ENCODE data around the gene PEX7. TPM values are rescaled to one million over a fixed set of nuclear protein-coding genes. Genes with fewer than 3 reads are reported as not detected.

PEX7 gene
- total RNA-seq, 1 experiment from 2014 or later: 8.1 TPM

GRCh38 chr6:136914947-136915346 lies 92.6 kb downstream of the PEX7 start:
- H3K27ac ChIP-seq (ENCODE audit: low read depth, low read length): no peak overlapping the region
- H3K4me1 ChIP-seq (ENCODE audit: control insufficient read depth in 1 of 2, insufficient read depth in 2 of 2, low read length in 2 of 2): no peaks in the 10 kb centered on the region
- RAD21 ChIA-PET (ENCODE audit: low non-redundant PET in 1 of 2, low total read pairs in 2 of 2, uncharacterized antibody in 2 of 2, unreplicated experiment in 2 of 2): no interaction called here
- ATAC-seq (no peak), DNase-seq (ENCODE audit: low read depth, low spot score) (no peak)
- no peak overlapping the region for H3K4me2 ChIP-seq (ENCODE audit: low read length)
- intact Hi-C loops (cut with micrococcal nuclease): no loop called here
- no peaks in the 10 kb centered on the region for H3K9me2 ChIP-seq (ENCODE audit: insufficient read depth)
- no peaks in the 10 kb centered on the region for H3K79me2 ChIP-seq (ENCODE audit: insufficient read depth, low read length)
- no peaks in the 10 kb centered on the region for H3K9me3 ChIP-seq (ENCODE audit: control insufficient read depth in 1 of 2, insufficient read depth in 1 of 2, low read depth in 1 of 2, low read length in 2 of 2)
- POLR2A ChIA-PET: no interaction called here
- no peaks in the 10 kb centered on the region for H4K20me1 ChIP-seq (ENCODE audit: insufficient read depth)
- H2AFZ ChIP-seq (ENCODE audit: low read depth, low read length, poor library complexity, severe bottlenecking): no peak overlapping the region
- H3K4me3 ChIP-seq (replicated peaks in 1 of 2; ENCODE audit: low read depth in 1 of 2, low read length in 2 of 2): no peak overlapping the region
- H3K9ac ChIP-seq (ENCODE audit: low read length): no peak overlapping the region
- TF ChIP-seq EZH2 (IDR thresholded peaks at IDR 0.05) (no peak), CEBPB (IDR thresholded peaks at IDR 0.05; ENCODE audit: low read depth) (no peak), ELF1 (IDR thresholded peaks at IDR 0.05; ENCODE audit: borderline replicate concordance, low read depth) (no peak), SRF (IDR thresholded peaks at IDR 0.05; ENCODE audit: low read depth) (no peak), JUND (IDR thresholded peaks at IDR 0.05) (no peak), CTCF (IDR thresholded peaks at IDR 0.05 in 2 of 3, conservative IDR thresholded peaks at IDR 0.05 in 1 of 3; ENCODE audit: borderline replicate concordance in 1 of 3, insufficient read depth in 1 of 3, low read depth in 2 of 3, low read length in 2 of 3) (no peak), RAD21 (IDR thresholded peaks at IDR 0.05; ENCODE audit: low read depth) (no peak), POLR2A (IDR thresholded peaks at IDR 0.05; ENCODE audit: borderline replicate concordance, extremely low read depth, insufficient read depth, insufficient read length) (no peak), POLR2AphosphoS5 (IDR thresholded peaks at IDR 0.05; ENCODE audit: low read depth, low read length) (no peak), YY1 (IDR thresholded peaks at IDR 0.05; ENCODE audit: extremely low read depth, insufficient replicate concordance, low read depth, low read length) (no peak)
- H3K36me3 ChIP-seq (ENCODE audit: control insufficient read depth in 1 of 2, insufficient read depth in 2 of 2, low read length in 2 of 2): no peaks in the 10 kb centered on the region
- BruUV-seq (replicated peaks): no TSS peak
- CTCF ChIA-PET: no interaction called here
- H3K27me3 ChIP-seq (ENCODE audit: insufficient read depth, low read length): no peaks in the 10 kb centered on the region

GRCh38 chr6:136918706-136919105 lies 96.3 kb downstream of the PEX7 start:
- Histone ChIP-seq H3K4me2 (ENCODE audit: low read length) (no peak overlapping the region), H2AFZ (ENCODE audit: low read depth, low read length, poor library complexity, severe bottlenecking) (no peak overlapping the region), H3K36me3 (ENCODE audit: control insufficient read depth in 1 of 2, insufficient read depth in 2 of 2, low read length in 2 of 2) (no peaks in the 10 kb centered on the region), H3K4me3 (replicated peaks in 1 of 2; ENCODE audit: low read depth in 1 of 2, low read length in 2 of 2) (no peak overlapping the region), H3K27ac (ENCODE audit: low read depth, low read length) (no peak overlapping the region), H3K9ac (ENCODE audit: low read length) (no peak overlapping the region), H4K20me1 (ENCODE audit: insufficient read depth) (no peaks in the 10 kb centered on the region), H3K79me2 (ENCODE audit: insufficient read depth, low read length) (no peaks in the 10 kb centered on the region), H3K9me2 (ENCODE audit: insufficient read depth) (no peaks in the 10 kb centered on the region), H3K9me3 (ENCODE audit: control insufficient read depth in 1 of 2, insufficient read depth in 1 of 2, low read depth in 1 of 2, low read length in 2 of 2) (no peaks in the 10 kb centered on the region), H3K4me1 (ENCODE audit: control insufficient read depth in 1 of 2, insufficient read depth in 2 of 2, low read length in 2 of 2) (no peaks in the 10 kb centered on the region), H3K27me3 (ENCODE audit: insufficient read depth, low read length) (no peaks in the 10 kb centered on the region)
- intact Hi-C loops (cut with micrococcal nuclease): no loop called here
- TF ChIP-seq EZH2phosphoT487 (IDR thresholded peaks at IDR 0.05; ENCODE audit: borderline replicate concordance) (no peak), MAX (IDR thresholded peaks at IDR 0.05) (no peak), SRF (IDR thresholded peaks at IDR 0.05; ENCODE audit: low read depth) (no peak), ZBTB33 (IDR thresholded peaks at IDR 0.05; ENCODE audit: extremely low read depth, insufficient replicate concordance, low read length) (no peak), ZFX (IDR thresholded peaks at IDR 0.05) (no peak), POLR2AphosphoS5 (IDR thresholded peaks at IDR 0.05; ENCODE audit: low read depth, low read length) (no peak)
- DNase-seq (ENCODE audit: low read depth, low spot score) (no peak), ATAC-seq (no peak)
- ChIA-PET RAD21 (ENCODE audit: low non-redundant PET in 1 of 2, low total read pairs in 2 of 2, uncharacterized antibody in 2 of 2, unreplicated experiment in 2 of 2) (no interaction called here), POLR2A (no interaction called here), CTCF (no interaction called here)
- no TSS peak for BruUV-seq (replicated peaks)

Measured in HCT116 (cell line).